GM12878 (cell line): ENCODE results near the gene SSBP2. TPM values are rescaled to one million over a fixed set of nuclear protein-coding genes. Genes with fewer than 3 reads are reported as not detected.

Experiments
- ATAC-seq: fragments of 200-7000 bp; cut with Tn5 transposase; 3 replicates; pipeline ENCODE4 v1.9.1; 2020; ENCODE audit warnings: mild to moderate bottlenecking, moderate library complexity
- BruUV-seq: library from RNA; stranded (reverse); fragments of 400-500 nt; replicated peaks from 2 replicates; lab custom pipeline; 2021; lab: Mats Ljungman, UMichigan
- CTCF ChIA-PET: fragments of 300-600 bp; sonication (Branson Sonifier 250); formaldehyde crosslinking; extraction: SDS; loops from one replicate; lab custom pipeline; 2021; ENCODE audit warnings: inconsistent platforms; lab: Yijun Ruan, JAX
- POLR2A ChIA-PET: fragments of 350-600 bp; formaldehyde crosslinking; extraction: SDS; loops from one replicate; lab custom pipeline; 2021; ENCODE audit warnings: inconsistent platforms; lab: Charles Lee
- RAD21 ChIA-PET: fragments of 300-600 bp; sonication (Branson Sonifier 250); formaldehyde crosslinking; loops from one replicate; lab custom pipeline; 2023; ENCODE audit warnings: antibody characterized with exemption; ENCODE audit not compliant: unreplicated experiment; lab: Charles Lee
- SMC1A ChIA-PET: fragments of 300-600 bp; sonication (Branson Sonifier 250); formaldehyde crosslinking; loops from one replicate; lab custom pipeline; 2023; ENCODE audit not compliant: unreplicated experiment, uncharacterized antibody; lab: Charles Lee
- DNase-seq: peaks from one replicate; pipeline ENCODE4 v3.0.0-alpha.2; 2011; ENCODE audit warnings: low read depth, low spot score
- FAIRE-seq: peaks from 3 replicates; lab custom pipeline; 2011; peaks lifted over from hg19 to GRCh38; lab: Jason Lieb, UNC
- H2AFZ ChIP-seq: 2 replicates; pipeline ENCODE4 v1.6.0; 2011; ENCODE audit warnings: low read depth, low read length, control low read depth; ENCODE audit not compliant: control insufficient read depth
- H3K27ac ChIP-seq: 2 replicates; pipeline ENCODE4 v1.5.1; 2011; ENCODE audit warnings: control low read depth; ENCODE audit not compliant: control insufficient read depth, insufficient read depth
- H3K27me3 ChIP-seq, 2 experiments: replicated peaks in 1 of 2; 2 replicates each; pipeline versions ENCODE4 v1.6.0 to v1.6.1; 2011; ENCODE audit warnings: low read length in 1 of 2; ENCODE audit not compliant: control insufficient read depth in 2 of 2, insufficient read depth in 2 of 2
- H3K36me3 ChIP-seq, 2 experiments: 2 replicates each; pipeline ENCODE4 v1.5.1; 2011; ENCODE audit warnings: low read length in 1 of 2; ENCODE audit not compliant: control insufficient read depth in 2 of 2, insufficient read depth in 2 of 2
- H3K4me1 ChIP-seq: 2 replicates; pipeline ENCODE4 v1.6.1; 2011; ENCODE audit warnings: mild to moderate bottlenecking, low read length, moderate library complexity, mixed read lengths; ENCODE audit not compliant: control insufficient read depth, insufficient read depth
- H3K4me2 ChIP-seq: 2 replicates; pipeline ENCODE4 v1.6.0; 2011; ENCODE audit warnings: control low read depth; ENCODE audit not compliant: control insufficient read depth, insufficient read depth
- H3K4me3 ChIP-seq: fragments of 200-600 bp; sonication (generic); 2 replicates; pipeline ENCODE4 v1.5.1; 2016
- H3K79me2 ChIP-seq: 2 replicates; pipeline ENCODE4 v1.6.0; 2011; ENCODE audit warnings: low read length; ENCODE audit not compliant: control insufficient read depth, insufficient read depth
- H3K9ac ChIP-seq: 2 replicates; pipeline ENCODE4 v1.8.0; 2011; ENCODE audit warnings: low read length, control low read depth, mixed read lengths; ENCODE audit not compliant: control insufficient read depth, insufficient read depth
- H3K9me3 ChIP-seq: replicated peaks from 3 replicates; pipeline ENCODE4 v1.5.1; 2011; ENCODE audit warnings: mild to moderate bottlenecking, low read length; ENCODE audit not compliant: control insufficient read depth, insufficient read depth
- H4K20me1 ChIP-seq: 2 replicates; pipeline ENCODE4 v1.6.0; 2011; ENCODE audit not compliant: control insufficient read depth, insufficient read depth
- ATF7 ChIP-seq: fragments of 450-650 bp; IDR thresholded peaks from 2 replicates; pipeline ENCODE4 v1.6.1; 2016; ENCODE audit warnings: low read depth, mild to moderate bottlenecking
- CHD1 ChIP-seq: IDR thresholded peaks from 2 replicates; pipeline ENCODE4 v1.6.1; 2012; ENCODE audit warnings: low read depth, low read length, improper control_type of control experiment
- CUX1 ChIP-seq: IDR thresholded peaks from 2 replicates; pipeline ENCODE4 v1.6.1; 2012; ENCODE audit warnings: improper control_type of control experiment, low read depth, low read length; ENCODE audit not compliant: insufficient replicate concordance
- FOS ChIP-seq: IDR thresholded peaks from 3 replicates; pipeline ENCODE4 v1.6.1; 2011; ENCODE audit warnings: borderline replicate concordance; ENCODE audit not compliant: insufficient read length; ENCODE audit errors: extremely low read depth
- IKZF1 ChIP-seq: fragments of 450-650 bp; conservative IDR thresholded peaks from 2 replicates; pipeline ENCODE4 v1.6.1; 2017; ENCODE audit warnings: antibody characterized with exemption, mild to moderate bottlenecking
- IRF4 ChIP-seq: IDR thresholded peaks from 2 replicates; pipeline ENCODE4 v1.6.1; 2011; ENCODE audit warnings: low read depth, low read length
- POLR2AphosphoS5 ChIP-seq: IDR thresholded peaks from 2 replicates; pipeline ENCODE4 v1.6.1; 2011; ENCODE audit warnings: mild to moderate bottlenecking, low read length, inconsistent platforms
- POU2F2 ChIP-seq: IDR thresholded peaks from 3 replicates; pipeline ENCODE4 v1.6.1; 2011; ENCODE audit warnings: low read depth, mild to moderate bottlenecking, low read length, borderline replicate concordance
- PRDM15 ChIP-seq: fragments of 450-650 bp; formaldehyde crosslinking; IDR thresholded peaks from 2 replicates; pipeline ENCODE4 v1.4.0; 2020; ENCODE audit warnings: mild to moderate bottlenecking, moderate library complexity
- RELA ChIP-seq: fragments of 450-650 bp; IDR thresholded peaks from 2 replicates; pipeline ENCODE4 v1.8.0; 2014; ENCODE audit warnings: borderline replicate concordance; ENCODE audit not compliant: partially characterized antibody
- SKIL ChIP-seq: fragments of 450-650 bp; IDR thresholded peaks from 2 replicates; pipeline ENCODE4 v1.6.1; 2017; ENCODE audit warnings: mild to moderate bottlenecking, low read depth, inconsistent platforms; ENCODE audit not compliant: poor library complexity, severe bottlenecking
- SRF ChIP-seq, 2 experiments: IDR thresholded peaks; 2 replicates each; pipeline ENCODE4 v1.6.1; 2011; ENCODE audit warnings: low read depth in 2 of 2, low read length in 2 of 2, mild to moderate bottlenecking in 1 of 2, moderate library complexity in 1 of 2
- WGBS: methylation state at CpG from one replicate; pipeline ENCODE4 v1.1.6; 2016; ENCODE audit warnings: low lambda C conversion rate; ENCODE audit not compliant: insufficient replicate concordance, insufficient coverage; ENCODE audit errors: missing lambda C conversion rate; 5-methylcytosine and 5-hydroxymethylcytosine counted together
- in situ Hi-C: fragments of 300-500 bp; cut with MboI; formaldehyde crosslinking; loops from 9 replicates; pipeline ENCODE4 v1.14.3; 2018; ENCODE audit warnings: mixed read lengths
- intact Hi-C: fragments of 100-400 bp; cut with micrococcal nuclease; formaldehyde crosslinking; loops from one replicate; pipeline ENCODE4 v1.14.2; 2022; ENCODE audit not compliant: unreplicated experiment
- polyA plus RNA-seq, 11 experiments: library from polyadenylated mRNA; depleted of rRNA in 4 of 11; unstranded in 6 of 11; stranded (reverse) in 5 of 11; fragments of >200 nt; fragmentation: Nextera tagmentation in 4 of 11; fragmentation: Illumina TruSeq in 1 of 11; extraction: Ambion mirVana in 4 of 11; extraction: Trizol in 1 of 11; gene quantifications; 1 replicate in 1 of 11; 2 replicates in 10 of 11; pipeline versions ENCODE4 v1.2.1 to v1.2.3, GENCODE V29; 2011 to 2016; ENCODE audit warnings: inconsistent platforms in 2 of 11, missing spikeins in 2 of 11, low read depth in 1 of 11
- total RNA-seq, 4 experiments: library from RNA; depleted of rRNA in 3 of 4; stranded (reverse); fragments of >200 nt in 3 of 4; fragmentation: Illumina TruSeq in 1 of 4; extraction: Trizol in 1 of 4; gene quantifications; 2 replicates each; pipeline versions ENCODE4 v1.2.1 to v1.2.3, GENCODE V29; 2013 to 2021

Gene SSBP2
- total and polyA plus RNA-seq, 10 of the 15 experiments (the other 5 are each of a cell fraction or from before 2014, with no cell fraction given): 52.2 to 132 (median 110) TPM

GRCh38 chr5:81786496-81786895 is 35.6 kb upstream of the SSBP2 start:
- FAIRE-seq (no peak), ATAC-seq (no peak), DNase-seq (no peak)
- POLR2A ChIA-PET: interaction anchor here (0.6 kb wide), 1 partner anchor 50 kb away, joined by 3 read pairs; no protein-coding TSS in a partner anchor
- Histone ChIP-seq H3K9me3 (no peaks in the 10 kb centered on the region), H3K27me3 (no peaks in the 10 kb centered on the region), H3K9ac (no peak overlapping the region), H3K36me3 (no peaks in the 10 kb centered on the region), H3K4me1 (no peaks in the 10 kb centered on the region), H3K79me2 (no peaks in the 10 kb centered on the region), H4K20me1 (no peaks in the 10 kb centered on the region), H3K4me3 (no peak overlapping the region), H2AFZ (no peak overlapping the region), H3K4me2 (no peak overlapping the region), H3K27ac (no peak overlapping the region)
- in situ Hi-C loops: no loop called here
- SMC1A ChIA-PET: interaction anchor here (0.7 to 1.4 kb wide), 4 partner anchors 14 to 378 kb away, joined by 3 read pairs; no protein-coding TSS in a partner anchor
- intact Hi-C loops: no loop called here
- 96% methylated on average over 5 of the region's 5 CpGs for WGBS
- CTCF ChIA-PET: interaction anchor here (1.0 to 1.2 kb wide), 2 partner anchors 14 to 379 kb away, joined by 3 to 4 read pairs; no protein-coding TSS in a partner anchor
- RAD21 ChIA-PET: no interaction called here
- BruUV-seq: no TSS peak
- no peak for TF ChIP-seq POU2F2
- TF ChIP-seq IRF4: no peak
- TF ChIP-seq FOS: no peak
- no peak for TF ChIP-seq ATF7
- no peak for TF ChIP-seq POLR2AphosphoS5
- no peak for TF ChIP-seq RELA
- TF ChIP-seq PRDM15: no peak
- no peak for TF ChIP-seq CHD1
- TF ChIP-seq CUX1: no peak
- no peak for TF ChIP-seq IKZF1
- TF ChIP-seq SRF (IDR thresholded peaks at IDR 0.05; ENCODE audit: low read depth in 2 of 2, low read length in 2 of 2): no peak
- no peak for TF ChIP-seq SKIL
